CD4-positive, alpha-beta T cell (primary cell): ENCODE measurements around the gene SPATA13. TPM values are rescaled to one million over a fixed set of nuclear protein-coding genes. Genes with fewer than 3 reads are reported as not detected.

Source experiments
- ATAC-seq: fragments of 200-7000 bp; cut with Tn5 transposase; one replicate; pipeline ENCODE4 v1.10.0; 2022; ENCODE audit warnings: mild to moderate bottlenecking; ENCODE audit not compliant: poor library complexity
- CTCF ChIA-PET: fragments of 350-600 bp; sonication (Branson Sonifier 250); formaldehyde crosslinking; loops from one replicate; lab custom pipeline; 2021; ENCODE audit warnings: antibody characterized with exemption, inconsistent platforms; lab: Charles Lee
- POLR2A ChIA-PET: fragments of 350-600 bp; sonication (Branson Sonifier 250); formaldehyde crosslinking; loops from one replicate; lab custom pipeline; 2021; ENCODE audit warnings: antibody characterized with exemption, inconsistent platforms; lab: Charles Lee
- DNase-seq, 14 experiments: peaks; one replicate each; pipeline ENCODE4 v3.0.0-alpha.2; 2013 to 2020; ENCODE audit warnings: mixed read lengths in 2 of 14
- H3K27ac ChIP-seq, 2 donors: one replicate each; pipeline versions ENCODE4 v1.5.1 to v1.7.0; 2013; ENCODE audit warnings: low read length in 2 of 2, low read depth in 1 of 2, mild to moderate bottlenecking in 1 of 2
- H3K27me3 ChIP-seq, 2 experiments: 1 replicate in 1 of 2; 2 replicates in 1 of 2; pipeline versions ENCODE4 v1.6.1 to v1.7.0; 2013; ENCODE audit warnings: low read length in 2 of 2, control low read depth in 1 of 2, mild to moderate bottlenecking in 1 of 2, moderate library complexity in 1 of 2; ENCODE audit not compliant: insufficient read depth in 2 of 2, control insufficient read depth in 1 of 2
- H3K36me3 ChIP-seq: one replicate; pipeline ENCODE4 v1.6.1; 2013; ENCODE audit warnings: low read length, control low read depth; ENCODE audit not compliant: insufficient read depth
- H3K4me1 ChIP-seq: one replicate; pipeline ENCODE4 v1.6.1; 2013; ENCODE audit warnings: low read length, control low read depth; ENCODE audit not compliant: insufficient read depth
- H3K4me3 ChIP-seq: one replicate; pipeline ENCODE4 v1.5.1; 2013; ENCODE audit warnings: mild to moderate bottlenecking, low read length, moderate library complexity
- H3K9me3 ChIP-seq, 2 experiments: 1 replicate in 1 of 2; 2 replicates in 1 of 2; pipeline versions ENCODE4 v1.6.1 to v1.7.0; 2013; ENCODE audit warnings: low read length in 2 of 2, mild to moderate bottlenecking in 2 of 2, control low read depth in 1 of 2, moderate library complexity in 1 of 2; ENCODE audit not compliant: control insufficient read depth in 1 of 2, insufficient read depth in 1 of 2
- H3K27ac Mint-ChIP-seq: one replicate; pipeline ENCODE4 v1.8.0; 2020; ENCODE audit warnings: mixed read lengths
- H3K27me3 Mint-ChIP-seq: one replicate; pipeline ENCODE4 v1.8.0; 2021; ENCODE audit warnings: mixed read lengths
- H3K36me3 Mint-ChIP-seq: one replicate; pipeline ENCODE4 v1.8.0; 2021; ENCODE audit warnings: low read depth, mixed read lengths
- H3K4me1 Mint-ChIP-seq: one replicate; pipeline ENCODE4 v1.8.0; 2021; ENCODE audit warnings: low read depth, mixed read lengths
- H3K4me3 Mint-ChIP-seq: one replicate; pipeline ENCODE4 v1.8.0; 2020; ENCODE audit warnings: mild to moderate bottlenecking, mixed read lengths
- H3K9me3 Mint-ChIP-seq: one replicate; pipeline ENCODE4 v1.8.0; 2020; ENCODE audit warnings: mixed read lengths
- CTCF ChIP-seq: fragments of 200-600 bp; IDR thresholded peaks from one replicate; pipeline ENCODE4 v1.8.0; 2022; ENCODE audit warnings: antibody characterized with exemption, mild to moderate bottlenecking
- intact Hi-C, 2 experiments: fragments of 100-400 bp; cut with DNase I in 1 of 2; cut with micrococcal nuclease in 1 of 2; formaldehyde crosslinking; loops; one replicate each; pipeline versions ENCODE4 v1.15.1 to v1.9.0; 2023 to 2025; cut with DNase I, micrococcal nuclease
- total RNA-seq, 174 experiments: library from RNA in 2 of 174; stranded (reverse) in 2 of 174; gene quantifications; one replicate each; pipeline ENCODE4 v1.2.3 and lab custom pipeline; 2021 to 2026

The SPATA13 gene
- total RNA-seq, 2 experiments from 2014 or later = 87.7 to 94.6 TPM

GRCh38 chr13:24306632-24307031 is 146.1 kb downstream of the SPATA13 start:
- Histone ChIP-seq H3K36me3 (peaks cover 51% of the 10 kb centered on the region), H3K4me1 (no peaks in the 10 kb centered on the region), H3K9me3 (peaks cover 0 to 5% of the 10 kb centered on the region in 2 experiments), H3K27me3 (no peaks in the 10 kb centered on the region), H3K27ac (no peak overlapping the region), H3K4me3 (no peak overlapping the region)
- Mint-ChIP-seq H3K36me3 (peaks cover 51% of the 10 kb centered on the region), H3K4me3 (no peak overlapping the region), H3K9me3 (no peaks in the 10 kb centered on the region), H3K27ac (no peak overlapping the region), H3K27me3 (no peaks in the 10 kb centered on the region), H3K4me1 (no peaks in the 10 kb centered on the region)
- ChIA-PET CTCF (interaction anchor here (0.7 to 2.0 kb wide), 3 partner anchors 52 to 242 kb away, joined by 3 to 5 read pairs (median 4); no protein-coding TSS in a partner anchor), POLR2A (interaction anchor here (0.6 to 1.5 kb wide), 6 partner anchors 13 to 53 kb away, joined by 3 to 5 read pairs (median 3); no protein-coding TSS in a partner anchor)
- intact Hi-C loops = loop anchor here in 1 of 2 experiments (5.0 kb wide), 1 partner anchor 54 kb away; no protein-coding TSS in a partner anchor
- ATAC-seq (no peak), DNase-seq (no peak)
- TF ChIP-seq CTCF = no peak

GRCh38 chr13:24307211-24308067 is 146.9 kb downstream of the SPATA13 start:
- no peak for TF ChIP-seq CTCF
- no peak for DNase-seq
- no peaks in the 10 kb centered on the region for H3K4me1 Mint-ChIP-seq
- peaks cover 43% of the 10 kb centered on the region for H3K36me3 Mint-ChIP-seq
- H3K4me3 Mint-ChIP-seq = no peak overlapping the region
- no peak overlapping the region for H3K4me3 ChIP-seq
- H3K27ac Mint-ChIP-seq = no peak overlapping the region
- intact Hi-C loops = loop anchor here in 1 of 2 experiments (5.0 kb wide), 1 partner anchor 55 kb away; no protein-coding TSS in a partner anchor
- ATAC-seq = peak; percentile 17
- H3K27ac ChIP-seq = no peak overlapping the region
- H3K36me3 ChIP-seq = peaks cover 46% of the 10 kb centered on the region
- H3K4me1 ChIP-seq = no peaks in the 10 kb centered on the region
- no peaks in the 10 kb centered on the region for H3K27me3 Mint-ChIP-seq
- peaks cover 0 to 5% of the 10 kb centered on the region in 2 experiments for H3K9me3 ChIP-seq
- CTCF ChIA-PET = interaction anchor here (1.6 to 2.0 kb wide), 2 partner anchors 53 to 107 kb away, joined by 4 to 5 read pairs; no protein-coding TSS in a partner anchor
- H3K9me3 Mint-ChIP-seq = no peaks in the 10 kb centered on the region
- POLR2A ChIA-PET = interaction anchor here (0.6 to 1.5 kb wide), 6 partner anchors 13 to 46 kb away, joined by 3 to 5 read pairs (median 3); no protein-coding TSS in a partner anchor
- H3K27me3 ChIP-seq = no peaks in the 10 kb centered on the region

- ChIA-PET POLR2A (interaction anchor here (1.5 kb wide), 1 partner anchor 41 kb away, joined by 5 read pairs; no protein-coding TSS in a partner anchor), CTCF (no interaction called here)
- ATAC-seq (no peak), DNase-seq (no peak)
- Mint-ChIP-seq H3K36me3 (peaks cover 36% of the 10 kb centered on the region), H3K27me3 (no peaks in the 10 kb centered on the region), H3K9me3 (no peaks in the 10 kb centered on the region), H3K27ac (no peak overlapping the region), H3K4me3 (no peak overlapping the region), H3K4me1 (no peaks in the 10 kb centered on the region)
- intact Hi-C loops = loop anchor here in 1 of 2 experiments (5.0 kb wide), 1 partner anchor 56 kb away; no protein-coding TSS in a partner anchor
- Histone ChIP-seq H3K36me3 (peaks cover 40% of the 10 kb centered on the region), H3K4me3 (no peak overlapping the region), H3K4me1 (no peaks in the 10 kb centered on the region), H3K9me3 (peaks cover 0 to 5% of the 10 kb centered on the region in 2 experiments), H3K27ac (no peak overlapping the region), H3K27me3 (no peaks in the 10 kb centered on the region)
- no peak for TF ChIP-seq CTCF
Measured at GRCh38 chr13:24308068-24308445, 147.5 kb downstream of the SPATA13 start.
